Lung (tissue), 12 donors: ENCODE data around the gene CNST. TPM values are rescaled to one million over a fixed set of nuclear protein-coding genes. Genes with fewer than 3 reads are reported as not detected.

Experiments used
- ATAC-seq: fragments of 200-7000 bp; cut with Tn5 transposase; one replicate; pipeline ENCODE4 v1.9.1; 2020; ENCODE audit warnings: moderate number of reproducible peaks; ENCODE audit not compliant: insufficient read depth, low FRiP score
- DNase-seq, 3 donors: peaks; one replicate each; pipeline ENCODE4 v3.0.0-alpha.2; 2013 to 2017
- H3K27ac ChIP-seq, 2 donors: one replicate each; pipeline ENCODE4 v1.5.1; 2013; ENCODE audit warnings: mild to moderate bottlenecking in 2 of 2, moderate library complexity in 2 of 2, control low read depth in 1 of 2, inconsistent platforms in 1 of 2, low read depth in 1 of 2, low read length in 1 of 2
- H3K27me3 ChIP-seq, 3 donors: one replicate each; pipeline ENCODE4 v1.5.1; 2013; ENCODE audit warnings: low read length in 2 of 3; ENCODE audit not compliant: control insufficient read depth in 3 of 3, insufficient read depth in 3 of 3
- H3K36me3 ChIP-seq, 4 donors: one replicate each; pipeline ENCODE4 v1.5.1; 2013; ENCODE audit warnings: low read length in 4 of 4, mild to moderate bottlenecking in 1 of 4, moderate library complexity in 1 of 4; ENCODE audit not compliant: control insufficient read depth in 4 of 4, insufficient read depth in 4 of 4
- H3K4me1 ChIP-seq, 5 donors: one replicate each; pipeline ENCODE4 v1.5.1; 2013; ENCODE audit warnings: low read length in 5 of 5, mild to moderate bottlenecking in 2 of 5, moderate library complexity in 1 of 5; ENCODE audit not compliant: control insufficient read depth in 5 of 5, insufficient read depth in 5 of 5
- H3K4me3 ChIP-seq: one replicate; pipeline ENCODE4 v1.5.1; 2013; ENCODE audit warnings: mild to moderate bottlenecking, control low read depth, moderate library complexity
- H3K9ac ChIP-seq, 2 donors: one replicate each; pipeline ENCODE4 v1.5.1; 2013; ENCODE audit warnings: low read length in 2 of 2, control low read depth in 1 of 2; ENCODE audit not compliant: insufficient read depth in 1 of 2
- H3K9me3 ChIP-seq, 4 donors: one replicate each; pipeline ENCODE4 v1.5.1; 2013; ENCODE audit warnings: low read length in 3 of 4, mild to moderate bottlenecking in 1 of 4, moderate library complexity in 1 of 4; ENCODE audit not compliant: control insufficient read depth in 4 of 4, insufficient read depth in 3 of 4
- CTCF ChIP-seq: IDR thresholded peaks from 2 replicates; pipeline ENCODE4 v1.5.1; 2012; ENCODE audit warnings: mild to moderate bottlenecking; ENCODE audit errors: control extremely low read depth, extremely low read depth
- WGBS, 2 donors: extraction: QIAGEN DNeasy Blood & Tissue Kit; methylation state at CpG; one replicate each; pipeline ENCODE4 v1.1.7; 2013; 5-methylcytosine and 5-hydroxymethylcytosine counted together
- polyA plus RNA-seq, 2 donors: library from polyadenylated mRNA; stranded (reverse); fragments of 200-250 nt; gene quantifications; one replicate each; pipeline ENCODE4 v1.2.1, GENCODE V29; 2013
- total RNA-seq, 2 donors: library from RNA; depleted of rRNA in 1 of 2; stranded (reverse); fragments of >200 nt in 1 of 2; gene quantifications; one replicate each; pipeline ENCODE4 v1.2.1, GENCODE V29; 2014 to 2021
- donor health status: control.
- donor health status: control.
- donor health status: Bipolar disorder and iron deficiency.
- donor health status: healthy.
- donor health status: DM: yes; HTN: yes; CAD: no.

Gene CNST
- total and polyA plus RNA-seq, 4 donors: 6.1 to 37.3 (median 17.2) TPM

GRCh38 chr1:246695136-246695535, 128.9 kb downstream of the CNST start:
- Histone ChIP-seq H3K9ac (no peak overlapping the region), H3K36me3 (no peaks in the 10 kb centered on the region), H3K9me3 (peaks cover 0 to 5% (median 0%) of the 10 kb centered on the region in 4 donors), H3K4me3 (no peak overlapping the region), H3K27ac (no peak overlapping the region), H3K4me1 (peaks cover 0 to 6% (median 0%) of the 10 kb centered on the region in 5 donors), H3K27me3 (no peaks in the 10 kb centered on the region)
- TF ChIP-seq CTCF: no peak
- WGBS, 2 donors: 90 to 91% methylated on average over 3 of the region's 3 CpGs
- ATAC-seq (no peak), DNase-seq (no peak)

DNA sequence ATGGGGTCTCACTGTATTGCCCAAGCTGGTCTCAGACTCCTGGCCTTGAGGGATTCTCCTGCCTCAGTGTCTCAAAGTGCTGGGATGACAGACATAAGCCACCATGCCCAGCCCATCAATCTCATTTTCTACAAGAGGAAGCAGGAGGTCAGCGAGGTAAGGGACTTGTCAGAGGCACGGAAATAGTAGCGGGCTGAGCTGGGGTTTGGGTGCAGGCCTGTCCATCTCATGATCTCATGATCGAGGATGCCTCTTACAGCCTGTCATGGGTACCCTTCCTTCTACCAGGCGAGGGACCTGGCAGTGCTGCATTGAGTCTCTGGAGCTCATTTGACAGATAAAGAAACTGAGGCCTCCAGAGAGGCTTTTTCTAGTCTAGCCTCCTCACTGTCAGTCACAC, 129.4 kb downstream of the CNST start:
- Histone ChIP-seq H3K4me3 (no peak overlapping the region), H3K4me1 (peaks cover 0 to 6% (median 0%) of the 10 kb centered on the region in 5 donors), H3K36me3 (no peaks in the 10 kb centered on the region), H3K9ac (no peak overlapping the region), H3K27me3 (no peaks in the 10 kb centered on the region), H3K9me3 (peaks cover 0 to 5% (median 0%) of the 10 kb centered on the region in 4 donors), H3K27ac (no peak overlapping the region)
- TF ChIP-seq CTCF: no peak
- WGBS, 2 donors: 92 to 95% methylated on average over 5 of the region's 5 CpGs
- ATAC-seq (no peak), DNase-seq (no peak)

- Histone ChIP-seq H3K27me3 (no peaks in the 10 kb centered on the region), H3K9me3 (peaks cover 0 to 5% (median 0%) of the 10 kb centered on the region in 4 donors), H3K36me3 (no peaks in the 10 kb centered on the region), H3K9ac (no peak overlapping the region), H3K4me3 (no peak overlapping the region), H3K27ac (no peak overlapping the region), H3K4me1 (peaks cover 0 to 6% (median 0%) of the 10 kb centered on the region in 5 donors)
- ATAC-seq (no peak), DNase-seq (no peak)
- no peak for TF ChIP-seq CTCF
- 83 to 85% methylated on average over 8 of the region's 8 CpGs for WGBS, 2 donors
Observed at GRCh38 chr1:246698466-246699094, 132.3 kb downstream of the CNST start.
